Daoy (cell line): ENCODE results near the gene PI16. TPM values are rescaled to one million over a fixed set of nuclear protein-coding genes. Genes with fewer than 3 reads are reported as not detected.

Source experiments
- DNase-seq: peaks from one replicate; pipeline ENCODE4 v3.0.0-alpha.2; 2015; ENCODE audit warnings: low read depth
- total RNA-seq: library from RNA; depleted of rRNA; stranded (reverse); fragments of >200 nt; shearing (Covaris generic); gene quantifications from 2 replicates; pipeline ENCODE4 v1.2.3, GENCODE V29; 2014; rRNA removed

PI16 gene
- total RNA-seq, 1 experiment from 2014 or later: 0.06 TPM

DNA sequence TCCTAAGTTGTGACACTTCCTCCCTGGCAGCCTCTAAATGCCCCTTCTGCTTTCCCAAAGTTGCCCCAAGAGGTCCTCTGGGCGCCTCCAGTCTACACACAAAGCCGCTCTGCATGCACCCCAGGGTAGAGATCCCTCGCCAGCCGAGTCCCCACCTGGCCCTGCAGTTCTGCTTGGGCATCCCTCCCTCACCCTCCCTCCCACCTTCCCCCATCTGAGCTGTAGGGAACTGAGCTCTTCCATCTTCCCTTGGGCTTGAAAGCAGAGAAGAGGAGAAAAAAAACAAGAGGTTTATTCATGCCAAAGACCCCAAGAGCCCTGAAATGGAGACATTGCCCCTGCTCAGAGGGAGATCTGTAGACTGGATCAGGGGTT, 45.2 kb downstream of the PI16 start:
- DNase-seq: no peak

DNA sequence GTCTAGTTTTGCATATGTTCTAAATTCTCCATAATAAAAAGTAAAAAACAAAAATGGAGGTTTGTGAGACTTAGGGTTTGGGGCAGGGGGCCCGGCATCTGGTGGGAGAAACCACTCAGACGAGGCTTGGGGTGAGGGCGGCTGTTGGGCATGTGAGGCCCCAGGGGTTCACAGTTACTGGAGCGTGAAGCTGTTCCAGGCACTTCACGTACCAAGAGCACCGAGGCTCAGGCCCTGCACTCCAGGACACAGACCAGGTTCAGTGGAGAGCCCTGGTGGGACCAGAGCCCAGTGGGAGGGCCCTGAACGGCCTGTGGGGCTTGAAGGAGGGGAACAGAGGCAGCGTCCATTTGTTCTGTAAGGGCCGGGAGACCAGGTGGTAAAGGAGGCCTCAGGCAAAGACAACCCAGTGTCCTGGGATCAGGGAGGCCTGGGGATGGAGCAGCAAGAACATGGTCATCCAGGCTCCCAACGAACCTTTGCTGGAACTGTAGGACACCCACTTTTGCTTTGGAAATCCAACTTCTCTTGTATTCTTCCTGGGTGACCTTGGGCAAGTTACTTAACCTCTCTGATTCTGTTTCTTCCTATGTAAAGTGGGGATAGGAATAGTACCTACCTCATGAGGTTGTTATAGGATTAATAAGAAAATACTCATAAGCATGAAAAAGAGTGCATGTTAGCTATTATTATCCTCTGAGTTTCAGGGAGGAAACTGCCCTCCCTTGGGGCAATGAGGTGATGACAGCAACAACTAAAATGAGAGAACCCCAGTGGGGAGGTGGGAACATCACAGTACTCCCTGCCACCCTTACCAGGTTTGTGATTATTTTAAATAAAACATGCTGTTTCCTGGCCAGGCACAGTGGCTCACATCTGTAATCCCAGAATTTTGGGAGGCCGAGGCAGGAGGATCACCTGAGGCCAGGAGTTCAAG, 49.8 kb downstream of the PI16 start:
- no peak for DNase-seq

DNA sequence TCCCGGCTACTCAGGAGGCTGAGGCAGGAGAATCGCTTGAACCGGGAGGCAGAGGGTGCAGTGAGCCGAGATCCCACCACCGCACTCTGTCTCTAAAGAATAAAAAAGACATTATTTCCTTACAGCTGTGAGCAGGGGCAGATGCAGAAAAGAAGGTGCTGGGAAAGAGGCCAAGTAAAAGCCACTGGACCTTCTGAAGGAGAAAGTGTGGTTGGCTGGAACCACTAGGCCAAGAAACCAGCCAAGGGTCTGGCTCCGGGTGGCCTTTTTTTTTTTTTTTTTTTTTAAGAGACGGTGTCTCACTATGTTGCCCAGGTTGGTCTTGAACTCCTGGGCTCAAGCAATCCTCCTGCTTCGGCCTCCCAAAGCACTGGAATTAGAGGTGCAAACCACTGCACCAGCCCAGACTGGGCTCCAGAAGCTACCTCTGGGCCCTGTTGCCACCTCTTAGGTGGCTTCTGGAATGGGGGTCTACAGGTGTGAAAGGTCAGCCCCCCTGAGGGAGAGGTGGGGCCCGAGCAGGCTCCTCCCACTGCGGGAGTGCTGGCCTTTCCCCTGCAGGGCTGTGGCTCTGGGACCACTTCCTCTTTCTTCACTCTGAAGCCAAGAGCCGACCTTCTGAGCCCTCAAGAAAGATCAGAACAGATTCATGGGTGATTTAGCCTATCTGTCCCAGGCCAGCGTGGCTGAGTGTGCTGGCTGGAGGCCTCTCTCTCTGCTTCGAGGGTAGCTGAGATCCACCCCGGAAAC, 50.7 kb downstream of the PI16 start, which contains the start of gene FGD2:
Gene FGD2 (plus strand): TSS at position 595 of the 750 bp plus-strand sequence. CDS start 163 bp downstream, outside the sequence.
- DNase-seq: no peak

DNA sequence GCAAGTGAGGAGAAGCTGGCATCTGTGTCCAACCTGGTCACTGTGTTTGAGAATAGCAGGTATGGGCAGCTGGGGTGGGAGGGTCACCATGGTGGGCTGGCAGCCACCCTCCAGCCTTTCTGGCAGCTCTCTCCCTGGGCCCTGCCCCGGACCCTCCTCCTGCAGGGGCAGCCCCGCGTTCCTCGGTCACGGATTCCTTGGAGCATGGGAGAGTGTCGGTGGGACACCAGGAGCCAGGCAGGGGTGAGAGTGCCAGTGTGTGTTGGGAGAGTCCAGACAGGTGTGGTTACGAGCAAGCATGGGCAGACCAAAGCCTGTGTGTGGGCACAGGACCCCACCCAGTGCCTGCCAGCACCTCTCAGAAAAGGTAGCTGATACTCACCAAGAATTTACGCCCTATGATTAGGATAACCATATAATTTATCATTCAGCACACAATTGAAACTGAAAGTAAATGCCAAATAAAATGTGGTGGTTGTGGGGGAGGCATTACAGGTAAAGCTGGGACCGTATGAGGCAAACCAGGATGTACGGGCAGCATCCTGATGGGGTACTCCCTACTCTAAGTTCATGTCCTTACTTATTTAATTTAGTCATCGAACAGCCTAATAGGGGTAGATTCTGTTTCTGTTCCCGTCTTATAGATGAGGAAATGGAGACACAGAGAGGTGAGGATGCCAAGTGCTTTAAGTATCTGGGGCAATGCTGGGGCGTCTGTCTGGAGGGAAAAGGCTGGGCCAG, 51.5 kb downstream of the PI16 start:
- no peak for DNase-seq

DNA sequence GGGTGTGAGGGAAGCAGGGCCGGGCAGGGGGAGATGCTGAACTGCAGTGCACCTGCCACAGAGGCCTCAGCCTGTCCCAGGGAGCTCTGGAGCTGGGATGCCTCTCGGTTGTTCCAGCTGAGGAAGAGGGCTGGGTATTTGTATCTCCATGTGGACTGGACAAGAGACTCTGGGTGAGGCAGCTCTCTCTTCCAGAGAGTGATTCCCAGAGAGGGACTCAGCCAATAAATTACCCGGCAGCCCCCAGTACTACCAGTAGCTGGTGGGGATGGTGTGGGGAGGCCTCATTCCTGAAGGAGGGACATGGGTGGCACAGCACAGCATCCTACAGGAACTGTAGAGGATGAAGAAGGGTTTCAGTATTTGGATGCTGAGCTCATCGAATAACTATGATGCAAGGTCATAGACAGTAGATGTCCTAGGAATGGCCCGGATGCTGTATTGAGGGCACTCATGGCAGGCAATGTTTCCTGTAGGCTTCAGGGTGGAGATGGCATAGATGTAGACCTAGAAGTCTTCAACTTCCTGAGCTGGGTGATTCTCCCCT, 52.3 kb downstream of the PI16 start:
- DNase-seq: no peak

DNA sequence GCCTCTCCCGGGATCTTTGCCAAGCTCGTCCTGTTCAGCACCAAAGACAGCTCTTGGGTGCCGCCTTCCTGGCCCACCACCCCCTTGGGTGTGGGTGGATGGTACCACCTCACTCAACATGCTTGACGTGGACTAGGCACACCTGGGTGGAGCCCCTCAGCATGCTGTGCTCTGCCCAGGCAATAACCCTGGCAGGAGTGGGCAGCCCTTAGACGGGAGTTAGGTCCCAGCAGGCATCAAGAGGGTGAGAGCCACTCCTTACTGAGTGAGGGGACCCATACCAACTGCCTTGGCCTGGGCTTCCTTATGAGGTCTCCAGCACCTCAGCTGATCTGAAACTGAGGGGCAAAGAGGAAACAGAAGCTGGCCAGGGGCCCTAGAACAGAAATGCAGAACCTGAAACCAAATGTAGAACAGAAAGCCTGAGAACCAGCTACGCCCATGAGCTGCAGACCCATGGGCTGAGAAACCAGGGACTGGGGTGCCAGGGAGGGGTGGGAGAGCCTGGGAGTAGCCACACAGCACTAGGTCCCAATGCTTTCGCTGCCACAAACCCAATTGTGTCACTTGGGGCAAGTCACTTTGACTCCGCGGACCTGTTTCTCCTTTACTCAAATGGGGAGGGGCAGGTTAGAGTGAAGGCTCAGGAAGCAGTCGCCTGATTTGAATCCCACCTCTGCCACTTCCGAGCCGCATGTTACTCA, 53.0 kb downstream of the PI16 start:
- DNase-seq: no peak

DNA sequence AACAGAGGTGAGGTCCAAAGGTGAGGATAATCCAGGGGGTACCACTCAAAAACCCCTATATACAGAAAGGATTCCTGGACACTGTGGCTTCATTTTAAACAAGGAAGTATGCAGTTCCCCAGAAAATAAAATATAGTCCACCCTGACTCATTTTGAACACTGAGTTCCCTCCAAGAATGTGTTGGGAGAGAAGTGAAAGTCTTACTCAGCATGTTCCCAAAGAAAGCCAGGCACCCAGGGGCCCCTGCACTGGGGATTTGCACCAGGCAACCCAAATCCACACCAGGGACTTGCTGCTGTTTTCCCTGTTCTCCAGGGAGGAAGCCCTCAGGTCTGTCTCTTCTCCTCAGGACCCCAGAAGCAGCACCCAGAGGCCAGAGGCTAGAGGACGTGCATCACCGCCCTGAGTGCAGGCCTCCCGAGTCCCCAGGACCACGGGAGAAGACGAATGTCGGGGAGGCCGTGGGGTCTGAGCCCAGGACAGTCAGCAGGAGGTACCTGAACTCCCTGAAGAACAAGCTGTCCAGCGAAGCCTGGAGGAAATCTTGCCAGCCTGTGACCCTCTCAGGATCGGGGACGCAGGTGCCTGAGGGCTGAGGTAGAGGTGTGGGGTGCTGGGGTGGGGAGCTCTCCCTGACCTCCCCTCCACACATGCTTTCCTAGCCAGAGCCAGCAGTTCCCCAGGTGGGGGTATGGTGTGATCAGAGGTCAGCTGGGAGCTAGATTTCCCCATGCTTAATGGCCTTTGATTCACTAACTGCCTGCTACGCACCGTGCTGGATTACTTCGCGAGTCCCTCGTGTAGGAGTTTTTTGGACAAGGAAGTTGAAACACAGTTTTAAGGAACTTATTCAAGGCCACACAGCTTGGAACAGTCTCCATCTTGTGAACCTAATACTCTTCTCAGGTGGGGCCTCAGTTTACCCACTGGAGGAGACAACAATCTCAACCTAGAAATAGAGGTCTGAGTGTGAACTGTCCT, 54.2 kb downstream of the PI16 start:
- DNase-seq: no peak

DNA sequence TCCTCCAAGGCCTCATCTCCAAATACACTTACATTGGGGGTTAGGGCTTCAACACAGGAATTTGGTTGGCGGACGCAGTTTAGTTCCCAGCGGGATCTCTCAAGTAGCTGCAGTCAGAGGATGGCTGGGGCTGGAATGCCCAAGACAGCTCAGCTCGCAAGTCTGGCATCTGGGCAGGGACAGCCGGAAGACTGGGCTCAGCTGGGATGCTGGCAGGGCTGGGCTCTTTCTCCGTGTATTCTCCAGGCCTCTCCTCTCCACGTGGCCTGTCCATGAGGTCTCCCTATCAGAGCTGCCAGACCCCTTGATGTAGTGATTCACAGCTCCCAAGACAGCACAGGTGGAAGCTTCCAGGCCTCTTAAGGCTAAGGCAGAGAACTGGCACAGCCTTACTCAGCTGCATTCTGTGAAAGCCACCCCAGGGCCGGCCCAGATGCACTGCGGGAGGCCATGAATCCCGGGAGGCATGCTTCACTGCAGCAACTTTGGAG, 55.9 kb downstream of the PI16 start:
- DNase-seq: no peak

DNA sequence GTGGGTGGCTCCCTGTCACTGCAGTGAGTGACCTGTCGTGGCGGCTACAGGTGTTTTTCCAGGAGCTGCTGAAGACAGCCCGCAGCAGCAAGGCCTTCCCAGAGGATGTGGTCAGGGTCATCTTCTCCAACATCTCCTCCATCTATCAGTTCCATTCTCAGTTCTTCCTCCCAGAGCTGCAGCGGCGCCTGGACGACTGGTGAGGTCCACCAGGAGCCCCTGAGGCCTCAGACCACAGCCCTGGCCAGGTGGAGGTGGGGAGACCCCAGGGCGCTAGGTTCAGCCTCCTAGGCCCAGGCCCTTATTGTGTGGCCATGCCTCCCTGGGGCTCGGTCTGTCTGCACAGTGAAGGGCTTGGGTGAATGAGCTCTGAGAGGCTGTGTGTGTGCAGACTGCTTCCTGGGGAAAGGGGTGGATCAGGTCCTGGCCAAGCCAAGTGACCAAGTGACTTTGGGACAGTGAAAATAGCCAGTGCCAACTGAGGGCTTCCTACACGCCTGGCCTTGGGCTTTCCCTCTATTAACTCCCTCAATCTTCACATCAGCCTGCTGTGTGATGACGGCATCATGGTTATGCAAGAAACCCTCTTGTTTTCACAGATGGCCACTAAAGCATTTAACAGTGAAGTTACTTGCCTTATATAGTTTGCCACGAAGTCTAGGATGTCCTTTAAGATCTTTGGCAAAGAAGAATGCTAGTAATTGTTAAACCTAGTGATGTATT, 57.3 kb downstream of the PI16 start:
- no peak for DNase-seq

DNA sequence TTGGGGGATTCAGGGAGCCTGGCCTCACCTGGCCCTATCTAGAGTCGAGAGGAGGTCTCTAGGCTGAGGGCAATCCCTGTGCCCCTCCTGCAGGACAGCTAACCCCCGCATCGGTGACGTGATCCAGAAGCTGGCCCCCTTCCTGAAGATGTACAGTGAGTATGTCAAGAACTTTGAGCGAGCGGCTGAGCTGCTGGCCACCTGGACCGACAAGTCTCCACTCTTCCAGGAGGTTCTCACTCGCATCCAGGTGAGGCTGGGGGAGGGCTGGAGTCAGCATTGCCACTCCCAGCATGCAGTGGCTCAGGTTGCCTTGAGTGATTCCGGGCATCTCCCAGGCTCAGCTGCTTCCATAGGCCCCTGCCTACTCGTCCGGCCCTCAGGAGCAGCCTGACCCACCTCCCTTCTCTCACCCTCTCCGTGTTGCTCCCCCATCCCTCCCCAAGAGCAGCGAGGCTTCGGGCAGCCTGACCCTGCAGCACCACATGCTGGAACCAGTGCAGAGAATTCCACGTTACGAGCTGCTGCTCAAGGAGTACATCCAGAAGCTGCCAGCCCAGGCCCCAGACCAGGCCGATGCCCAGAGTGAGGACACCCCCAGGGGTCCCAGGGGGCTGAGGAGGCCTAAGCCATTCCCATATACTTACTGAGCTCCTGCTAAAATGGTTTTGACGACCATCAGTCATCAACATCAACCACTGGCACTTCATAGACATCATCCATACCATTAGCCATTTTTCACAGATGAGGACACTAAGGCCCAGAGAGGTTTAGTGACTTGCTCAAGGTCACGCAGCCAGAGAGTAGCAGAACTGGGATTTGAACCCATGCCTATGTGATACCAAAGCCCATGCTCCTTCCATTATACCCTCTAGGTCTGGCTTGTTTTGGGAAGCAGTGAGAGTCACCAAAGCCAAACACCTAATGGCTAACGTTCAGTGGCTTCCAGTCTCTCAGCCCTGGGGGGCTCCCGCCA, 59.3 kb downstream of the PI16 start:
- DNase-seq: no peak

Other genes starting within 250 kb of the PI16 start
- 0.63 TPM in 1 of 2 replicates, not detected in the other for gene CPNE5, start 115.3 kb upstream of the PI16 start, total RNA-seq
- 88.3 and 108 TPM in 2 replicates for gene PPIL1, start 79.9 kb upstream of the PI16 start, total RNA-seq
- gene C6orf89, start 68.8 kb upstream of the PI16 start, total RNA-seq: 38.7 and 48.3 TPM in 2 replicates
- 279 and 292 TPM in 2 replicates for gene MTCH1, start 31.5 kb downstream of the PI16 start, total RNA-seq
- gene FGD2, start 50.9 kb downstream of the PI16 start, total RNA-seq: not detected in 2 replicates
- 33.3 and 45.3 TPM in 2 replicates for gene PIM1, start 215.4 kb downstream of the PI16 start, total RNA-seq